ENCODE data around the gene ASAH2B.
"Not testable (repeated sequence)": the region's sequence is repeated elsewhere in the genome, so short reads cannot be mapped to it uniquely, and the experiment has no call there.

ASAH2B gene

GRCh38 chr10:50739618-50740292 lies at the start of gene ASAH2B:
Gene ASAH2B, plus strand, starts transcription at chr10:50739936. Its CDS starts 5,195 bp downstream, at chr10:50745131.
- DNase-seq (ENCODE audit: low read depth): peak; percentile 75

GRCh38 chr10:50697819-50698218 lies 41.9 kb upstream of the ASAH2B start:
- DNase-seq (ENCODE audit: low read depth): not testable (repeated sequence)

- not testable (repeated sequence) for DNase-seq (ENCODE audit: low read depth)
Observed at GRCh38 chr10:50701947-50702346, 37.8 kb upstream of the ASAH2B start.

DNA sequence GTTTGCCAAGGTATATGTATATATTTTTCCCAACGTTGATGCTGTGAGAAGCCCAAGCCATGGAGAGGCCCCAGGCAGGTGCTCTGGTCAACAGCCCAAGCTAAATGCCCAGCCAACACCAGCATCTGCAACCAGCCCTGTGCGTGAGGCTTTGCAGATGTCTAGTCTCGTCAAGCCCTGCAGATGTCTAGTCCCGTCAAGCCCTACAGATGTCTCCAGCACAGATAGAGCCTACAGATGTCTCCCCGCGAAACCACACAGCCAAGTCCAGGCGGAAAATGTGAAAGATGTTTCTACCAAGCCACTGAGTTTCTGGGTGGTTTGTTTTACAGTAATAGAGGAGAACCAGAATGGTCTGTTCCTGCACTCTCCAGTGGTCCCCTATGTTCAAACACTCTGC lies 36.7 kb upstream of the ASAH2B start:
- not testable (repeated sequence) for DNase-seq (ENCODE audit: low read depth)

- DNase-seq (ENCODE audit: low read depth): peak; percentile 40
Observed at GRCh38 chr10:50704436-50705079, 35.2 kb upstream of the ASAH2B start.

- DNase-seq (ENCODE audit: low read depth): not testable (repeated sequence)
Observed at GRCh38 chr10:50706006-50706405, 33.7 kb upstream of the ASAH2B start.

DNA sequence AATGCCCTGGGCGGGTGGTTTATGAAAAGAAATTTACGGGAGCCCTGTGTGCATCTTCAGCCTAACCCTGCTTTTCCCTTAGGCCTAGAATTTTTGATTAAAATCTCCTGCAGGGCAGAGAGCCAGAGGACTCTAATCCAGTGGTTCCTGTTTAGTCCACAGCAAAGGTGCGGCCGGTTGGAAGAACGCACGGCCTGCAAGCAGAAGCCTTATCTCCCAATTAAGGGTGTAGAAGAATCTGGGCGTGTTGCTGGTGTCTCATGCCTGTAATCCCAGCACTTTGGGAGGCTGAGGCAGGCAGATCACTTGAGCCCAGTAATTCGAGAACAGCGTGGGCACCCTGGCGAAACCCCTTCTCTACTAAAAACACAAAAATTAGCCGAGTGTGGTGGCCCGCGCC lies 29.5 kb upstream of the ASAH2B start:
- DNase-seq (ENCODE audit: low read depth): not testable (repeated sequence)

- DNase-seq (ENCODE audit: low read depth): not testable (repeated sequence)
Observed at GRCh38 chr10:50723812-50724211, 15.9 kb upstream of the ASAH2B start.

- DNase-seq (ENCODE audit: low read depth): not testable (repeated sequence)
Observed at GRCh38 chr10:50728112-50728511, 11.6 kb upstream of the ASAH2B start.

- DNase-seq (ENCODE audit: low read depth): not testable (repeated sequence)
Observed at GRCh38 chr10:50738987-50739617, 634 bp upstream of the ASAH2B start.

DNA sequence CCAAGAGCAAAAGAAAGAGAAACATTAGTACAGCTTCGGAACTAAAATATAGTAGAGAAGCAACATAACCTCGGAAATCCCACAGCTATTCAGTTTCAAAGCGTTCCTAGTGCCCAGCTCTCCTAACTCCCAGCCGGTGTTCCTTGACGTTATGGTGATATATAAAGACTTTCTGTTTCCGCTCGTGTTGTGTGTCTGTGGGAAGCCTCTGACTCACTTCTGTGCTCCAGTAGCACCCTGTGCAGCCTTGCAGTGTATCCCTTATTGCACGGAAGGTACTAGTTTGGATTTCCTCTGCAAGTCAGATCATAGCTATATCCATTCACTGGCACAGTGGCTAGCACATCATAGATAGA lies 535 bp downstream of the ASAH2B start:
- peak; percentile 73 for DNase-seq (ENCODE audit: low read depth)

GRCh38 chr10:50742820-50743219 lies 3.1 kb downstream of the ASAH2B start:
- DNase-seq (ENCODE audit: low read depth): not testable (repeated sequence)

GRCh38 chr10:50766774-50767513 lies 27.2 kb downstream of the ASAH2B start:
- DNase-seq (ENCODE audit: low read depth): peak; percentile 1

DNA sequence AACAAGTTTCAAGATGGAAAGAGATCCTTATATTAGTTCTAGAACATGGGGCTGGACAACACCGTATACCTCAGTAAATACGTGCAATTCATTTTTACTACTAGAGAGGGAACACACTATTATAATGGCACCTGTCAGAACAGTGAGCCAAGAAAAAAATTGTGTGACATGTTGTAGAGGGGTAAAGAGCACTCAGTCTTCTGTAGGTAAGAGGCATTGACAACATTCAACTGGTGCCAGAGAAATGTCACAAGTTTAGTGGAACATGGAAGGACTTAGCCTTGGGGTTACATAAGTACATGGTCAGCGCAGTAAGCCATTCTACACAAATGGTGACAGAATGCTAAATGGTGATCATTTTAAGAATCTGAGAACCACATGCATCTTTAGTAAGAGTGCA lies 32.3 kb downstream of the ASAH2B start:
- not testable (repeated sequence) for DNase-seq (ENCODE audit: low read depth)

GRCh38 chr10:50774868-50775267 lies 35.1 kb downstream of the ASAH2B start:
- not testable (repeated sequence) for DNase-seq (ENCODE audit: low read depth)

- peak; percentile 76 for DNase-seq (ENCODE audit: low read depth)
Observed at GRCh38 chr10:50780036-50780435, 40.3 kb downstream of the ASAH2B start.

- not testable (repeated sequence) for DNase-seq (ENCODE audit: low read depth)
Observed at GRCh38 chr10:50782017-50782416, 42.3 kb downstream of the ASAH2B start.

GRCh38 chr10:50787962-50788361 lies 48.2 kb downstream of the ASAH2B start:
- DNase-seq (ENCODE audit: low read depth): not testable (repeated sequence)

DNA sequence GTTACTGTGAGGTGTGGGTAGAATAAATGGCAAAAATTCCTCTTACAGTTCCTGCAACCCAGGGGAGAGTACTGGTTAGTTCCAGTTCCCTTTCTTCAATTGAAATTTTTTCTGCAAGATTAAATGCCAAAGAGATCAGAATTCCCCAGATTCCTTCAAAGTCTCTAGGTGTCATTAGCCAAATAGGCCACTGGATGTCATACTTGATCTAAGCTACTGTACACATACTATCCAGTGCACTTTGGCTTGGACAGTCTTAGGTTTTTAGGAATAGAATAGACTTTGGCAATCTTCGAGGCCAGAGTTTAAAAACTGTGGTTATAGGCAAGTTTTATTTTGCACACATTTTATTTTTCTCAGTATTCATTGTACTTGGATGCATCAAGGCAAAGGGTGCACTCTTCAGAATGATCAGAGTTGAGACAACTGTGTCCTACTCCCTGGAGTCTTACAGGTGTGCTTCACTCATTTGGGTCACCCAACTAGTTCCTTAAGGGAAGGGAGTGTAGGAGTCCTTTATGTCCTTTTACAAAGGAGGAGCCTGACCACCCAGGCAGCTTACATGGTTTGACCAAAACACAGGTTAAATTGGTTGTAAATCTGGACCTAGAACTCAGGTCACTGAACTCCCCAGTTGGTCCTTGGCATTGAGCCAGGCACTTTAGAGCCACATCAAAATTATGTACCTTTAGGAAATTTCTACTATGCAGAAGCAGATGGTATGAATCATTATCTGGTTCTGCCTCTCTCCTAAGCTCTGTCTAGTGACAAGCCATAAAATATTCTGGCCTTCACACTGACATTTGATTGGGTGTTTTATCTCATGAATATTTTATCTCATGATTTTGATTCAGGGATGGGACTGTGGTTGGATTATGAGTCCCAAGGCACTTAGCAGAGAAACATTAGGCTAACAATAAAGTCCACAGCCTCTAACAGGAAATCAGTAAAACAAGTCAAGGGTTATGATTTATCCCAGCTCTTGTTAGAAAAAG lies 49.5 kb downstream of the ASAH2B start:
- DNase-seq (ENCODE audit: low read depth): peak; percentile 24

- no peak for DNase-seq (ENCODE audit: low read depth)
Observed at GRCh38 chr10:50794490-50794889, 54.8 kb downstream of the ASAH2B start.

GRCh38 chr10:50796693-50797092 lies 57.0 kb downstream of the ASAH2B start:
- no peak for DNase-seq (ENCODE audit: low read depth)

All from amniotic epithelial cell (primary cell).